GM21723 (cell line): ENCODE measurements around the gene SETX.
A peak's percentile ranks its signal among the peaks of the same experiment; 100 is the strongest.

Experiments
- ATAC-seq: cut with Tn5 transposase; IDR thresholded peaks from one replicate; pipeline ENCODE4 v1.9.1; 2021; ENCODE audit warnings: mild to moderate bottlenecking, moderate library complexity; ENCODE audit not compliant: unreplicated experiment

SETX gene

GRCh38 chr9:132364068-132364467, 9.3 kb upstream of the SETX start:
- no peak for ATAC-seq

DNA sequence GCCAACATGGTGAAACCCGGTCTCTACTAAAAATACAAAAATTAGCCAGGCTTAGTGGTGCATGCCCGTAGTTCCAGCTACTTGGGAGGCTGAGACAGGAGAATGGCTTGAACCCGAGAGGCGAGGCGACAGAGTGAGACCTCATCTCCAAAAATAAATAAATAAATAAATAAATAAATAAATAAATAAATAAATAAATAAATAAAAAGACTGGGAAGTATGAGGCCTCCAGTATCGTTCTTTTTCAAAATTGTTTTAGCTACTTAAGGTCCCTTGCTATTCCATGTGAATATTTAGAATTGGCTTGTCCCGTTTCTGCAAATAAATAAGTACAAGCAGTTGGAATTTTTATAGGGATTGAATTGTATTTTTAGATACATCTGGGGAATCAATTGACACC, 3.0 kb upstream of the SETX start:
- ATAC-seq, result no peak

- no peak for ATAC-seq
Measured at GRCh38 chr9:132356324-132356924, 1.6 kb upstream of the SETX start.

- no peak for ATAC-seq
Measured at GRCh38 chr9:132351404-132352045, 3.3 kb downstream of the SETX start.

- peak; percentile 26 for ATAC-seq
Measured at GRCh38 chr9:132350861-132351315, 3.9 kb downstream of the SETX start.

- ATAC-seq, result no peak
Measured at GRCh38 chr9:132348676-132349075, 6.1 kb downstream of the SETX start.

- no peak for ATAC-seq
Measured at GRCh38 chr9:132346177-132346576, 8.6 kb downstream of the SETX start.

GRCh38 chr9:132341177-132341840, 13.5 kb downstream of the SETX start:
- ATAC-seq, result no peak

- no peak for ATAC-seq
Measured at GRCh38 chr9:132334364-132334763, 20.4 kb downstream of the SETX start.

DNA sequence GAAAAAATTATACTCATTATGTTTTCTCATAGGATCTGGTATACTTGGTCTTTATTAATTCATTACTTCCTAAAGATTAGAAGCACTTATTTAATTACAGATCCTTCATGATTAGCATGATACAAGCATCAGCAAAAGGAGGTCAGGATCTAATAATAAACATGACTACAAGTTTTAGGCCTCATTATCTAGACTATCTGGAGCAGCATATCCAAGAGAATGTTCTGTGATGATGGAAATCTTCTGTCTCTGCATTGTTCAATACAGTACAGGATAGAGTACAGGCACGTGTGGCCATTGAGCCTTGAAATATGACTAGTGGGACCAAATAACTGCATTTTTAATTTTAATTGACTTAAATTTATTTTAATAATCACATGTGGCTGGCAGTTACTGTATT, 21.2 kb downstream of the SETX start:
- no peak for ATAC-seq

DNA sequence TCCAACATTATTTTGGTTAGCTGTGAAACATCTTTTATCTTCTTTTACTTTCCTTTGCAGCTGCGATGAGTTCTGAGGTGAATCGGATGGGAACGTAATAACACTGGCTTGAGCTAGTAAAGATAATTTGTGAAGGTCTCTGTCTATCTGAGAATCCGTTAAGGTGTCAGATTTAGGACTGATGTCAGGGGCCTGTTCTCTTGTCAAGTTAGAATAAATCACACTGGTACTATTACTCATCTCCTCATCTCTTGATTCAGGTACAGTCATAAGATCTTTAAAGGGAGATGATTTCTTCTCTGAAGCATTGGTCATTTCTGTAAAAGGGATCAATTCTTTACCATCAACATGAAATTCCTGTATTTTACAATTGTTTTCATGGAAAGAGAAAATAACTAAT, 26.2 kb downstream of the SETX start:
- no peak for ATAC-seq

DNA sequence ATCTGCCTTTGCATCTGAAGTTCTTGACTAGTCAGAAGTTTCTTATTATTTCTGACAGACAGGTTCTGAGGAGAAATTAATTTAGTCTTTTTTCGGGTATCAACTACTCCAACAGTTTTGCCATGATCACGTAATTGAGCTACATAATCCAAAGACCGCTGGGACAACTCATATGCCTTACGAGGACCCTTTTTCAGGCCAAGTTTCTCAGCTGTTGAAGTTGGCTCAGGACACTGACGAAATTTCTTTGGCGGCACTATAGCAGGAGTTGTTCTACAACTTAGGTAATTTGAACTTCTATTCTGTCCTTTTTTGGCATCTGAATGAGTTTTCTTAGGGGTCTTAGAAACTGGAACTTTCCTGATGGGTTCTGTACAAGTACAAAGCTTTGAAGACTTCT, 27.2 kb downstream of the SETX start:
- ATAC-seq, result no peak

DNA sequence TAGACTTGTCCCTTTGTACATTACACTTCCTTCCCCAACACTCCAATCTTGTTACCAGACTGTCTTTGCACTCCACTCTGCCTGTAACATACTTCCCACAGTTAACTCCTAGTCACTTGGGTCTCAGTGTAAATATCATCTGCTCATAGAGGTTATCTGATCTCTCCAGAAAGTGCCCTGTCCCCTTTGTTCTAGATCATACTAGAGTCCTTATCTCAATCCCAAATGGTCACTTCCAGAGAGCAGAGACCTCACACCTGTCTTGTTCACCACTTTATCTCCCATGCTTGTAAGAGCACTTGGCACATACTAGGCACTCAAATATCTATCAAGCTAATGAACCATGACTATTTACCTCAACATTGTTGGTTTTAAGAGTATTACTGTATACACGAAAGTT, 30.4 kb downstream of the SETX start:
- ATAC-seq, result no peak

DNA sequence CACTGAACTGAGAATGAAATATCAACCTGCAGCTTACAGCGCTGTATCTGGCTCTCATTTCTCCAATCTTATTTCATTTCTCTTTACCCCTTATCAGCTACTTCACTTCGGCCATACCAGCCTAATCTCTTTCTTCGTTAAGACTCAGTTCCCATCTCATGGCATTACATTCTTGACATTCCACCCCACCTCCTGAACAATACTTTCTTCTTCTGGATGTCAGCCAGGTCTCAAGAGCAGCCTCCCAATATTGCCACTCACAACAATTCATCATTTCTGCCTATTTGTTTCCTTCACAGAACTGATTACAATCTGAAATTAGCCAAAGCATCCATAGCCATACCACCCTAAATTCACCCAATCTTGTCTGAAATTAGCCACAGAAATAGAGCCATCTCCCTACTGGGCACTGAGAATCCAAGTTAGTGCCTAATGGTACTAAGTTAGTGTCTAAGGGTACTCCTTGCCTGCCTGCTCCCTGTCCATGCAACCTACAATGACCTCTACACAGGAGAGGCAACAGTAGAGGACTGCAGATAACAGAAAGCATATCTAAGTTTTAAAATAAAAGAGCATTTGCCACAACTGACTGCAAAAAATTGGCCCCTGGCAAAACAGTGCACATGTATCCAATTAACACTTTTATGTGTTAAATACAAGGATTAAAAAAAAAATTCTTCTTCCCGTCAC, 35.2 kb downstream of the SETX start:
- ATAC-seq, result no peak

DNA sequence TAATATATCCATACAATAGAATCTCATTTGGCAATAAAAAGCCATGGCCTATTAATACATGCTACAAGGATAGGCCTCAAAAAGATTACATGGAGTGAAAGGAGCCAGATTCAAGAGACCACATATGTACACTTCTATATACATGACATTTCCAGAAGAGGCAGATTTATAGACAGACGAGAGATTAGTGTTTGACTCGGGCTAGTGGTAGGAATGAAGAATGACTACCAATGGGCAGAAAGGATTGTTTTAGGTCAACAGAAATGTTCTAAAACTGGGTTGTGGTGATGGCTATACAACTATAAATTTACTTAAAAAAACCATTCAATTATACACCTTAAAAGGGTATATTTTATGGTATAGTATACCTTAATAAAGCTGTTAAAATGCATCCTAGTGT, 41.9 kb downstream of the SETX start:
- ATAC-seq, result no peak

DNA sequence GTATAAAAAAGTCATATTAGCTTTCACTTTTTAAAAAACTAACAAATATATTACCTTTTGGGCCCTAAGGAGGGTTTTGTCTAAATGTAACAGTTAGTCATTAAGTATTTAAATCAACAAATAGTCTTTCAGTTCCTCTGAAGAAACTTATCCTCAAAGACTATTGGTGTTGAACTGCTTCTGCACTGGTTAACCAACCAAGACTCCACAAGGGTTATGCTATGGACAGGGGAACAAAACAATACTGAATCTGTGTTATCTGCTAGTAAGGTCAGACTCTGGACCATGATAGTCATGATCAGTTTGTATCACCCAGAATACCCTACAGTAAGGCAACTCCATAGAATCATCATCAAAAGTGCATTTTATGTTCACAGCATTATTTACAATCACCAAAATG, 42.4 kb downstream of the SETX start:
- ATAC-seq, result no peak

DNA sequence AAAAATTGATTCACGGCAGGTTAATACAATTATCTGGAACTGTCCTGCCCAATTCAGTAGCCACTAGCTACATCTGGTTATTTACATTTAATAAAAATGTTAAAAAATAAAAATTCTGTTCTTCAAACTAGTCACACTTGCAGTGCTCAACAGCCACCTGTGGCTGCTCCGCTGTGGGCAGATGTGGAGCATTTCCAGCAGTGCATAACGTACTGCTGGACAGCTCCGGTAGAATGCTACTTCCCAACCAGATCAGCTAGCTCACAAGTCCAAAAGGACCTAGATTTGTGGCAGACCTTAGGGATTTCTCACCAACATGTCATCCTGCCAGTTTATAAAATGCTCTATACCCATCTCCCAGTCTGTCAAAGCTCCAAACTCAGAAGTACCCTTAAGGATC, 42.8 kb downstream of the SETX start:
- ATAC-seq, result no peak

DNA sequence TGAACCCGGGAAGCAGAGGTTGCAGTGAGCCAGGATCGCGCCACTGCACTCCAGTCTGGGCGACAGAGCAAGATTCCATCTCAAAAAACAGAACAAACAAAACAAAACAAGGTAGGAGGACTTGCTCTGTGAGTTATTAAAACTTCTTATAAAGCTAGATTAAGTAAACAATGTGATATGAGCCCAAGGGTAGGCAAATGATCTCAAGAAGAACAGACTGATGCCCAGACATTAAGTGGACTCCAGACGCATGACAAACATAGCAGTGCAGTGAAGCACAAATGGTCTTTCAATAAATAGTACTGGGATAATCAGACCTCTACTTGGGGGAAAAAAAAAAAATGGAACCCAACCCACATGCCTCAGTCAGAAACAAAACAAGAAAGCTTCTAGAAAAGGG, 45.7 kb downstream of the SETX start:
- ATAC-seq, result no peak

GRCh38 chr9:132301521-132301920, 53.3 kb downstream of the SETX start:
- no peak for ATAC-seq

GRCh38 chr9:132299221-132299620, 55.6 kb downstream of the SETX start:
- ATAC-seq, result no peak

GRCh38 chr9:132295181-132295580, 59.6 kb downstream of the SETX start:
- no peak for ATAC-seq
